Measurements from ENCODE around the gene ALAS2.

Gene ALAS2

GRCh38 chrX:54995621-54996020 lies 35.2 kb downstream of the ALAS2 start:
- TF ChIP-seq ZBTB7A (IDR thresholded peaks at IDR 0.05; ENCODE audit: low read depth) (no peak), REST (IDR thresholded peaks at IDR 0.05; ENCODE audit: low read depth) (no peak), EGR1 (IDR thresholded peaks at IDR 0.05) (no peak), FOXM1 (IDR thresholded peaks at IDR 0.05; ENCODE audit: borderline replicate concordance, low read depth) (no peak), RAD21 (IDR thresholded peaks at IDR 0.05; ENCODE audit: low read depth) (no peak), CEBPB (IDR thresholded peaks at IDR 0.05) (no peak), TAF1 (IDR thresholded peaks at IDR 0.05; ENCODE audit: low read depth) (no peak), YY1 (IDR thresholded peaks at IDR 0.05; ENCODE audit: low read depth) (no peak), TCF12 (IDR thresholded peaks at IDR 0.05; ENCODE audit: low read depth) (no peak), MAX (IDR thresholded peaks at IDR 0.05) (no peak), NFIC (IDR thresholded peaks at IDR 0.05) (no peak)

- TF ChIP-seq MAX (IDR thresholded peaks at IDR 0.05): no peak
- TF ChIP-seq REST (IDR thresholded peaks at IDR 0.05; ENCODE audit: low read depth): no peak
- TF ChIP-seq CREB1 (IDR thresholded peaks at IDR 0.05; ENCODE audit: low read depth): no peak
Measured at GRCh38 chrX:54994668-54995351, 36.0 kb downstream of the ALAS2 start.

- TF ChIP-seq CEBPB (IDR thresholded peaks at IDR 0.05) (no peak), TCF12 (IDR thresholded peaks at IDR 0.05; ENCODE audit: low read depth) (no peak), TAF1 (IDR thresholded peaks at IDR 0.05; ENCODE audit: low read depth) (no peak), EGR1 (IDR thresholded peaks at IDR 0.05) (no peak), NFIC (IDR thresholded peaks at IDR 0.05) (no peak), CREB1 (IDR thresholded peaks at IDR 0.05; ENCODE audit: low read depth) (no peak), RAD21 (IDR thresholded peaks at IDR 0.05; ENCODE audit: low read depth) (no peak), FOXM1 (IDR thresholded peaks at IDR 0.05; ENCODE audit: borderline replicate concordance, low read depth) (no peak), USF1 (IDR thresholded peaks at IDR 0.05) (no peak), ZBTB7A (IDR thresholded peaks at IDR 0.05; ENCODE audit: low read depth) (no peak), TEAD4 (IDR thresholded peaks at IDR 0.05) (no peak), YY1 (IDR thresholded peaks at IDR 0.05; ENCODE audit: low read depth) (no peak), EP300 (IDR thresholded peaks at IDR 0.05; ENCODE audit: borderline replicate concordance) (no peak), REST (IDR thresholded peaks at IDR 0.05; ENCODE audit: low read depth) (no peak), MAX (IDR thresholded peaks at IDR 0.05) (no peak)
Measured at GRCh38 chrX:54994099-54994498, 36.7 kb downstream of the ALAS2 start, which contains the start of gene PFKFB1. PFKFB1 (minus strand) TSS chrX:54994188; CDS start chrX:54994007, 181 bp downstream.

- no peak for TF ChIP-seq USF1 (IDR thresholded peaks at IDR 0.05)
Measured at GRCh38 chrX:54992911-54993622, 37.7 kb downstream of the ALAS2 start.
